GM12891 (cell line): ENCODE results near the gene SCAND1.

Experiments
- POLR2A ChIP-seq: IDR thresholded peaks from 2 replicates; pipeline ENCODE4 v1.6.1; 2011; ENCODE audit warnings: low read depth, low read length, control low read depth
- POLR2AphosphoS5 ChIP-seq: IDR thresholded peaks from 2 replicates; pipeline ENCODE4 v1.6.1; 2011; ENCODE audit warnings: low read depth, low read length, control low read depth
- POU2F2 ChIP-seq: IDR thresholded peaks from 2 replicates; pipeline ENCODE4 v1.6.1; 2011; ENCODE audit warnings: low read depth, mild to moderate bottlenecking, control low read depth, low read length, moderate library complexity
- SPI1 ChIP-seq: IDR thresholded peaks from 2 replicates; pipeline ENCODE4 v1.6.1; 2011; ENCODE audit warnings: low read depth, low read length, control low read depth
- TAF1 ChIP-seq: IDR thresholded peaks from 2 replicates; pipeline ENCODE4 v1.6.1; 2011; ENCODE audit warnings: low read depth, low read length, control low read depth

- TF ChIP-seq TAF1 = no peak
- TF ChIP-seq POLR2A = no peak
- no peak for TF ChIP-seq POLR2AphosphoS5
- TF ChIP-seq SPI1 = no peak
- no peak for TF ChIP-seq POU2F2
Observed at GRCh38 chr20:35920523-35920922, 33.8 kb downstream of the SCAND1 start.
